ENCODE results near the gene TSHZ3.

Gene TSHZ3

DNA sequence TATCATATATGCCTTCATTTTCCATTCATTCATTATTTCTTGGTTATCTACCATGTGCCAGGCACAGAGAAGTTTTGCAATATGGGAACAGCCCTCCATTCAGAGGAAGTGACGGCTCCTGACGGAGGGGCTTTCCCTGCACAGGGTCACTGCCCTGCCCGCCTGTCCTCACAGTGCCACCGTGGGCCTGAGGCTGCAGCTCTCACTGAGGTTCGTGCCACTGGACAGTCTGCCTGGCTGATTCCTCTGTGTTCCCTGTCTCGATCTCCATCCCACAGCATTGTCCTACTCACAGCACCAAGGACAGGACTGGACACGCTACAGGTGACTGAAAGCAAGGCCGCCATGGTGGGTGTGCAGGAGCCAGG, 92.7 kb downstream of the TSHZ3 start:
- H3K4me3 ChIP-seq (ENCODE audit: low read depth, low read length): no peak overlapping the region
- no peak for TF ChIP-seq CTCF (IDR thresholded peaks at IDR 0.05; ENCODE audit: control insufficient read depth, extremely low read depth, insufficient read depth)
- no peak for DNase-seq (ENCODE audit: low read depth)

DNA sequence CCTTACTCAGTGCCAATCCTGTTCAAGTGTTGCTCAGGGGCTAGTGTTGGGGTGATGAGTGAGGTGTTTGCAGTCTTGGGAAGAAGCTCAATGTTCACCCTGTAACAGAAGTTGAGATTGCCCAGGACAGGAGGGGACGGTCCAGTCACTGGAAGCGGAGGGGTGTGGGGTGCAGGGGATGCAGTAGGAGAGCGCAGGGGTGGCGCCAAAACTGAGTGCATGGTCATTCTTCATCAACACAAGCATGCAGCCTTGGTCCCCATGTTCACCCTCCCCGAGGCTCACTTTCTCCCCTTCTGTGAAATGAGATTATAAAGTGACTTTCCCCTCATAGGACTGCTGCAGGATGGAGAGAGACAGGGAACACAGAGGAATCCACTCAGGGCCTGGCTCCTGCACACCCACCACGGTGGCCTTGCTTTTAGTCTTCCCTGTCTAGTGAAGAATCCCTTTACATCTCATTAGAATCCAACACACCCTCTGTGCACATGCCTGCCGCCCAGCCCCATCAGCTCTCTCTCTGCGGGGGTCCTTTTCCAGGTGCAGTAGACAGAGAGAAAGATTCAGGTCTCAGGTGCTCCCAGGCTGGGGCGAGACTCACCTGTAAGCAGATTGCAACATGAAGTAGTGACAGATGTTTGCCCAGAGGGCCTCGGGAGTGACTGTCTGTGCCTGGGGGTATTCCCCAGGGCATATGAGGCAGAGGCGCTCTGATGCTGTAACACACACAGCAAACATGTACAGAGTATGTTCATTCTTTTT, 93.2 kb downstream of the TSHZ3 start:
- no peak for DNase-seq (ENCODE audit: low read depth)
- H3K4me3 ChIP-seq (ENCODE audit: low read depth, low read length): no peak overlapping the region
- no peak for TF ChIP-seq CTCF (IDR thresholded peaks at IDR 0.05; ENCODE audit: control insufficient read depth, extremely low read depth, insufficient read depth)

DNA sequence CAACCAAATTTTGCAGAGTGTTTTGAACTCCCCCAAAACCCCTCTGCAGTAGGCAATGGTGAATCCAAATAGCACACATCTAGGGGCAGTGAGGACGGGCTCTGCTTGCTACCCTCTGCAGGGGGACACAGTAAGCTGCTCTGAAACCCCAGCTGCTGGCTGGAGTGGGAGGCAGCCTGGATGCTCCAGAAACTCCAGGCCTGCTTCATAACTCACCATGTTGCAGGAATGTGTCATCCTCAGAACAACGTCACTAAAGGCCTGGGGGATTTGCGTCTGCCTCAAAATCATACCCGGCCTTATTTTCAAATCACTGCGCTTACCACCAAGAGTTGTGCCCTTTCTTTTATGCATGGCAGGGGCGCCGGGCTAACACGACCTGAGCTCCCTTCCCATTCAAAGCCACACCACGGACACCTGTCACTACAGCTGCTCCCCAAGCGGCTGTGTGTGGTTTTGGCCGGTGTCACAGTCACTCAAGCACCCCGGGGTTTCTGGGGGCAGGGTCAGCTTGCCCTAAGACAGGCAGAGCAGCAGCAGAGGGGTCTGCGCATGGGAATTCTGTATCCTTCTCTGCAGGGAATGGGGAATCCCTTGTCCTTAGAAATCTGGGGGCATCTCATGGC, 93.9 kb downstream of the TSHZ3 start:
- DNase-seq (ENCODE audit: low read depth): no peak
- TF ChIP-seq CTCF (IDR thresholded peaks at IDR 0.05; ENCODE audit: control insufficient read depth, extremely low read depth, insufficient read depth): no peak
- H3K4me3 ChIP-seq (ENCODE audit: low read depth, low read length): no peak overlapping the region

- no peak for DNase-seq (ENCODE audit: low read depth)
- no peak for TF ChIP-seq CTCF (IDR thresholded peaks at IDR 0.05; ENCODE audit: control insufficient read depth, extremely low read depth, insufficient read depth)
- H3K4me3 ChIP-seq (ENCODE audit: low read depth, low read length): no peak overlapping the region
These were observed 94.6 kb downstream of the TSHZ3 start for GRCh38 chr19:31254611-31255010.

DNA sequence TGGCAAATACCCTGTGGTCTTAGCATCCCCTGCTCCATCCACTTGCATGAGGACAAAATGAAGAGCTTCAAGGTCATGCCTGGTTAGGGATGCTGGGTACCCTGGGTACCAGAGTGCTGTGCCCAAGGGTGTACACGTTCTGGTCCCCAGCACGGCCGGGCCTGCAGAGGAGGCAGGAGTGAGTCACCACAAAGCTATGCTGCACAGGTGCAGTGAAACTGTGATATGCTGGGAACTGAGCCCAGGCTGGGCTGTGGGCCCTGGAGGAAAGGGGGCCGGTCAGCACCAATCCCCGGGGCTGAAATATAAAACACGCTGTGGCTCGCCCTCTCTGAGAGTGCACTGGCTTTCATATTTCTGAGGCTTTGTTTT, 95.1 kb downstream of the TSHZ3 start:
- H3K4me3 ChIP-seq (ENCODE audit: low read depth, low read length): no peak overlapping the region
- no peak for DNase-seq (ENCODE audit: low read depth)
- TF ChIP-seq CTCF (IDR thresholded peaks at IDR 0.05; ENCODE audit: control insufficient read depth, extremely low read depth, insufficient read depth): no peak

DNA sequence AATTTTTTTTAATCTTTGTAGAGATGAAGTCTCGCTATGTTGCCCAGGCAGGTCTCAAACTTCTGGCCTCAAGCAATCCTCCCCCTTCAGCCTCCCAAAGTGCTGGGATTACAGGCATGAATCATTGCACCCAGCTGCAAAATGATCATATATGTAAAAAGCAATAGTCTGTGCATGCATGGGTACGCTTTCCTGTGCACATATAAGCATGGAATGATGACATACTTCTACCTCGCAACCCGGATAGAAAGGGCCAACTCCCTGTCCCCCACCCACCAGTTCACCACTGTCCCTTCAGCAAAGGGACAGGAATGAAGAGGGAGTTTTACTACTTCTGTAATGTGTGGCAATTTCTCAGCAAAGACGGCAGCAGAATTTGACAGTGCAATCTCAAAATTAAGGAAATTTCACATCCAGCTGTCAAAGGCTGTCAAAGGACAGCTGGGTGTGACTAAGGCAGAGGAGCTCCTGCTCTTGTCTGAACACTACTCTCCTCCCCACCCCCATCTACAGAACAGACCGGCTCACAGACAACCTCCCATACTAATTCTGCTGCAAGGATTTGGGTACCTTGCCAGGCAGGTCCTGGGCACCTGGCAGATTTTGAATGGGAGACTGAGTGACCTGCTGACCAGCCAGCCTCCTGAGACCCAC, 95.6 kb downstream of the TSHZ3 start:
- H3K4me3 ChIP-seq (ENCODE audit: low read depth, low read length): no peak overlapping the region
- DNase-seq (ENCODE audit: low read depth): no peak
- no peak for TF ChIP-seq CTCF (IDR thresholded peaks at IDR 0.05; ENCODE audit: control insufficient read depth, extremely low read depth, insufficient read depth)
